Natural killer cell (primary cell): ENCODE results near the gene PHETA1. TPM values are rescaled to one million over a fixed set of nuclear protein-coding genes. Genes with fewer than 3 reads are reported as not detected.

Experiments used
- ATAC-seq, 3 donors: fragments of 150-1000 bp in 2 of 3; fragments of 200-7000 bp in 1 of 3; cut with Tn5 transposase; 1 replicate in 1 of 3; 2 replicates in 2 of 3; pipeline ENCODE4 v1.10.0; 2021; ENCODE audit warnings: mild to moderate bottlenecking in 2 of 3, moderate library complexity in 2 of 3
- DNase-seq, 2 donors: peaks; one replicate each; pipeline versions ENCODE4 v3.0.0 to v3.0.0-alpha.2; 2013 to 2021; ENCODE audit warnings: mixed read lengths in 1 of 2
- H3K27ac ChIP-seq: one replicate; pipeline ENCODE4 v1.5.1; 2013; ENCODE audit warnings: mild to moderate bottlenecking, low read length
- H3K27me3 ChIP-seq: one replicate; pipeline ENCODE4 v1.6.1; 2013; ENCODE audit warnings: low read length; ENCODE audit not compliant: control insufficient read depth, insufficient read depth
- H3K36me3 ChIP-seq: one replicate; pipeline ENCODE4 v1.6.1; 2013; ENCODE audit warnings: low read length; ENCODE audit not compliant: control insufficient read depth, insufficient read depth
- H3K4me1 ChIP-seq: one replicate; pipeline ENCODE4 v1.6.1; 2013; ENCODE audit warnings: low read length; ENCODE audit not compliant: control insufficient read depth, insufficient read depth
- H3K4me3 ChIP-seq: one replicate; pipeline ENCODE4 v1.5.1; 2013; ENCODE audit warnings: low read length
- H3K9me3 ChIP-seq: one replicate; pipeline ENCODE4 v1.6.1; 2013; ENCODE audit warnings: low read length; ENCODE audit not compliant: control insufficient read depth, insufficient read depth
- H3K27ac Mint-ChIP-seq, 2 donors: one replicate each; pipeline ENCODE4 v1.8.0; 2022; ENCODE audit warnings: mild to moderate bottlenecking in 2 of 2, mixed read lengths in 2 of 2, moderate library complexity in 1 of 2
- H3K27me3 Mint-ChIP-seq, 2 donors: one replicate each; pipeline ENCODE4 v1.8.0; 2022; ENCODE audit warnings: low read depth in 2 of 2, mixed read lengths in 2 of 2
- H3K36me3 Mint-ChIP-seq: one replicate; pipeline ENCODE4 v1.8.0; 2022; ENCODE audit warnings: mixed read lengths
- H3K4me1 Mint-ChIP-seq, 2 donors: one replicate each; pipeline ENCODE4 v1.8.0; 2022; ENCODE audit warnings: mixed read lengths in 2 of 2
- H3K4me3 Mint-ChIP-seq: one replicate; pipeline ENCODE4 v1.8.0; 2022; ENCODE audit warnings: mild to moderate bottlenecking, moderate library complexity, mixed read lengths
- H3K9me3 Mint-ChIP-seq, 2 donors: one replicate each; pipeline ENCODE4 v1.8.0; 2022; ENCODE audit warnings: mixed read lengths in 2 of 2
- WGBS: methylation state at CpG from one replicate; pipeline ENCODE4 v1.1.7; 2013; ENCODE audit warnings: missing lambda C conversion rate; ENCODE audit not compliant: insufficient coverage; 5-methylcytosine and 5-hydroxymethylcytosine counted together
- intact Hi-C: fragments of 100-400 bp; cut with micrococcal nuclease; formaldehyde crosslinking; loops from one replicate; pipeline ENCODE4 v1.14.2; 2022
- total RNA-seq, 4 donors: library from RNA; stranded (reverse); fragments of 120-200 nt in 1 of 4; gene quantifications; one replicate each; pipeline versions ENCODE4 v1.2.3 to v1.2.4, GENCODE V29; 2013 to 2022
- TF ChIP-seq, protein P1 (sequence below): fragments of 200-600 bp; IDR thresholded peaks from one replicate; pipeline ENCODE4 v1.8.0; 2022; ENCODE audit warnings: antibody characterized with exemption

Gene PHETA1
- total RNA-seq, 3 donors from 2014 or later (not counting 1 experiment from before 2014, with no cell fraction given): 3.4 to 3.8 (median 3.5) TPM

DNA sequence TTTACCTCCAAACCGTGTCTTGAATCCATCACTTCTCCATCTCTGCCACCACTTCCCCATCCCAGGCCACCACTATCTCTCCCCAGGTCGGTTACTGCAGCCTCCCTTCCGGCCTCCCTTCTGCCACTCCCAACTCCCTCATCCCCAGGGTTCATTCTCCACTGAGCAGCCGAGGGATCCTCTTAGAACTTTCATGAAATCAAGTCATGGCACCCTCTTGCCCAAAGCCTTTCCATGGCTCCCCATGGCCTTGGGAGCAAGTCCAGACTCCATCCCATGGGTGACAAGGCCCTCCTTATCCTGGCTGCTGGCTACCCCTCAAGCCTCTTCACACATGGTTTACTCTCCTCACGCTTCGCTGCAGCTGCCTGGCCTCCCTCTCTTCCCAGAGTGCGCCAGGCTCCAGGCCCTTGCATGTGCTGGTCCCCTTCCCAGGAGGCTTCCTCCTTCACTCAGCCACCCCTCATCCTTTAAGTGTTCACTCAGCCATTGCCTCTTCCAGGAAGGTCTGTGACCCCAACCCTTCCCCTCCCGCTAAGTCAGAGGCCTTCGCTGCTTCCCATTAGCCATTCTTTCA, 18.9 kb upstream of the PHETA1 start:
- intact Hi-C loops: no loop called here
- ATAC-seq: no peak
- no peak overlapping the region for H3K4me3 Mint-ChIP-seq
- TF ChIP-seq, protein P1, sequence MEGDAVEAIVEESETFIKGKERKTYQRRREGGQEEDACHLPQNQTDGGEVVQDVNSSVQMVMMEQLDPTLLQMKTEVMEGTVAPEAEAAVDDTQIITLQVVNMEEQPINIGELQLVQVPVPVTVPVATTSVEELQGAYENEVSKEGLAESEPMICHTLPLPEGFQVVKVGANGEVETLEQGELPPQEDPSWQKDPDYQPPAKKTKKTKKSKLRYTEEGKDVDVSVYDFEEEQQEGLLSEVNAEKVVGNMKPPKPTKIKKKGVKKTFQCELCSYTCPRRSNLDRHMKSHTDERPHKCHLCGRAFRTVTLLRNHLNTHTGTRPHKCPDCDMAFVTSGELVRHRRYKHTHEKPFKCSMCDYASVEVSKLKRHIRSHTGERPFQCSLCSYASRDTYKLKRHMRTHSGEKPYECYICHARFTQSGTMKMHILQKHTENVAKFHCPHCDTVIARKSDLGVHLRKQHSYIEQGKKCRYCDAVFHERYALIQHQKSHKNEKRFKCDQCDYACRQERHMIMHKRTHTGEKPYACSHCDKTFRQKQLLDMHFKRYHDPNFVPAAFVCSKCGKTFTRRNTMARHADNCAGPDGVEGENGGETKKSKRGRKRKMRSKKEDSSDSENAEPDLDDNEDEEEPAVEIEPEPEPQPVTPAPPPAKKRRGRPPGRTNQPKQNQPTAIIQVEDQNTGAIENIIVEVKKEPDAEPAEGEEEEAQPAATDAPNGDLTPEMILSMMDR: no peak
- Histone ChIP-seq H3K4me3 (no peak overlapping the region), H3K27me3 (no peaks in the 10 kb centered on the region), H3K9me3 (no peaks in the 10 kb centered on the region), H3K27ac (no peak overlapping the region), H3K36me3 (no peaks in the 10 kb centered on the region), H3K4me1 (peaks cover 28% of the 10 kb centered on the region)
- H3K27ac Mint-ChIP-seq: peak overlapping the region in 1 of 2 donors; percentile 14
- H3K27me3 Mint-ChIP-seq: peaks cover 0 to 6% of the 10 kb centered on the region in 2 donors
- H3K36me3 Mint-ChIP-seq: no peaks in the 10 kb centered on the region
- H3K4me1 Mint-ChIP-seq: no peaks in the 10 kb centered on the region
- no peak for DNase-seq
- H3K9me3 Mint-ChIP-seq: no peaks in the 10 kb centered on the region
- 81% methylated on average over 9 of the region's 9 CpGs for WGBS

DNA sequence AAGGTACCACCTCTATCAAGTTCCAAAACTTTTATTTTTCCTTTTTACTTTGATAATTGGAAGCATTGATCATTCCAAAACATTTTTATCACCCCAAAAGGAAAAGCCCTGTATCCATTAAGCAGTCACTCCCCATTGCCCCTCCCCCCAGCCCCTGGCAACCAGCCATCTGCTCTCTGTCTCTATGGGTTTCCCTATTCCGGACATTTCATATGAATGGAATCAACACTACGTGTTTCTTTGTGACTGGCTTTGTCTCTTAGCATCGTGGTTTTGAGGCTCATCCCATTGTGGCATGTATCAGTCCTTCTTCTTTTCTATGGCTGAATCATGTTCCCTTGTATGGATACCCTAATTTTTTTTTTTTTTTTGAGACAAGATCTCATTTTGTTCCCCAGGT, 18.0 kb upstream of the PHETA1 start:
- H3K27ac Mint-ChIP-seq: no peak overlapping the region
- 71% methylated on average over 3 of the region's 3 CpGs for WGBS
- TF ChIP-seq, protein P1: no peak
- Histone ChIP-seq H3K27ac (no peak overlapping the region), H3K36me3 (no peaks in the 10 kb centered on the region), H3K4me3 (no peak overlapping the region), H3K27me3 (no peaks in the 10 kb centered on the region), H3K4me1 (peaks cover 28% of the 10 kb centered on the region), H3K9me3 (no peaks in the 10 kb centered on the region)
- H3K9me3 Mint-ChIP-seq: no peaks in the 10 kb centered on the region
- DNase-seq (no peak), ATAC-seq (no peak)
- H3K36me3 Mint-ChIP-seq: no peaks in the 10 kb centered on the region
- H3K27me3 Mint-ChIP-seq: peaks cover 0 to 6% of the 10 kb centered on the region in 2 donors
- intact Hi-C loops: no loop called here
- no peak overlapping the region for H3K4me3 Mint-ChIP-seq
- no peaks in the 10 kb centered on the region for H3K4me1 Mint-ChIP-seq

DNA sequence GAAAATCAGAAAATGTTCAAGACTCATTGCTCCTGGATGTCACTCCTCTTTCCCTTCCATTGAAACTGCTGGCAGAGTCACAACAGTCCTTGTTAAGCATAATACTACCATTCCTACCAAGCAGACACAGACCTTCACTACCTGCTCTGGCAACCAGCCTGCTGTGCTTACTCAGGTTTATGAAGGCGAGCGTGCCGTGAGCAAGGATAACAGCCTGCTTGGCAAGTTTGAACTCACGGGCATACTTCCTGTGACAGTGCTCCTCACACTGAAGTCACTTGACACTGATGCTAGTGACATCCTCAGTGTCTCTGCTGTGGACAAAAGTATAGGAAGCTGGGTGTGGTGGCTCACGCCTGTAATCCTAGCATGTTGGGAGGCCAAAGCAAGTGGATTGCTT, 15.7 kb upstream of the PHETA1 start:
- Mint-ChIP-seq H3K4me3 (no peak overlapping the region), H3K27me3 (peaks cover 6 to 11% of the 10 kb centered on the region in 2 donors), H3K9me3 (no peaks in the 10 kb centered on the region), H3K4me1 (no peaks in the 10 kb centered on the region), H3K27ac (no peak overlapping the region), H3K36me3 (no peaks in the 10 kb centered on the region)
- no peaks in the 10 kb centered on the region for H3K36me3 ChIP-seq
- no peak overlapping the region for H3K27ac ChIP-seq
- H3K27me3 ChIP-seq: no peaks in the 10 kb centered on the region
- H3K4me1 ChIP-seq: peaks cover 9% of the 10 kb centered on the region
- no peak for ATAC-seq
- H3K9me3 ChIP-seq: no peaks in the 10 kb centered on the region
- intact Hi-C loops: no loop called here
- H3K4me3 ChIP-seq: no peak overlapping the region
- TF ChIP-seq, protein P1: no peak
- WGBS: 84% methylated on average over 5 of the region's 5 CpGs
- DNase-seq: no peak

DNA sequence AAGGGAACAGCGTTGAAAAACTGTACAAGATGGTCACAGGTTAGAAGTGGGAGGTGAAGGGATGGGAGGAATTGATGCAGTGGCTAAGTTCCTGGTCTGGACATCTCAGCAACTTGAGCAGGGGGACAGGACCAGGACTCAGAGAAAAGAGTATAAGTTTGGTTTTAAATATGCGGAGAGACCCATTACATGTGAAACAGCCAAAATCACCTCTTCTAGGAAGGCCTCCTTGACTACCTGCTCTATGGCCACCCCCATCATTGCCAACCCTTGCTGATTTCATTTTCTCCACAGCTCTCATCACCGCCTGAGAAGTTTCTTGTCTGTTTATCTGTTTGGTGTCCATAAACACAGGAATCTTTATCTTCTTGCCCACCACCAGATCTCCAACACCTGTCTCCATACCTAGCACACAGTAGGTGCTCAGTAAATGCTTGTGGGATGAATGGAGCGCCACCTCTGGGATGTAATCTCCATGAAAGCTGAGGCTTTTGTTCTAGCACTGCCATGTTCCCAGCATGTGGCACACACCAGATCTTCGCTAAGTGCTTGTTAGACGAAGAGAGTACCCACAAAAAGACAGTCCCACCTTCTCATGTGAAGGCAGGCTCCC, 11.2 kb upstream of the PHETA1 start:
- no peak for DNase-seq

More for the DNA sequence above, 11.2 kb upstream of the PHETA1 start:
- Mint-ChIP-seq H3K27ac (no peak overlapping the region), H3K9me3 (no peaks in the 10 kb centered on the region), H3K4me1 (no peaks in the 10 kb centered on the region), H3K27me3 (peaks cover 6 to 8% of the 10 kb centered on the region in 2 donors), H3K36me3 (no peaks in the 10 kb centered on the region), H3K4me3 (no peak overlapping the region)
- H3K4me1 ChIP-seq: no peaks in the 10 kb centered on the region
- no peaks in the 10 kb centered on the region for H3K27me3 ChIP-seq
- no peaks in the 10 kb centered on the region for H3K9me3 ChIP-seq
- no peak overlapping the region for H3K4me3 ChIP-seq
- intact Hi-C loops: no loop called here
- WGBS: 91% methylated on average over 5 of the region's 6 CpGs
- TF ChIP-seq, protein P1: no peak
- no peak overlapping the region for H3K27ac ChIP-seq
- H3K36me3 ChIP-seq: no peaks in the 10 kb centered on the region
- ATAC-seq: no peak
